Right cardiac atrium (tissue), 5 donors: Measurements from ENCODE around the gene IL33. TPM values are rescaled to one million over a fixed set of nuclear protein-coding genes. Genes with fewer than 3 reads are reported as not detected.
"Not testable (repeated sequence)": the region's sequence is repeated elsewhere in the genome, so short reads cannot be mapped to it uniquely, and the experiment has no call there.

Experiments used
- ATAC-seq, 2 donors: fragments of 200-7000 bp; cut with Tn5 transposase; one replicate each; pipeline versions ENCODE4 v1.8.0 to v1.9.1; 2020; ENCODE audit warnings: moderate library complexity in 2 of 2, mild to moderate bottlenecking in 1 of 2
- DNase-seq, 3 donors: peaks; one replicate each; pipeline ENCODE4 v3.0.0-alpha.2; 2020
- H3K27ac ChIP-seq: one replicate; pipeline ENCODE4 v1.5.1; 2013; ENCODE audit warnings: mild to moderate bottlenecking, low read length, control low read depth, moderate library complexity
- H3K27me3 ChIP-seq: one replicate; pipeline ENCODE4 v1.6.1; 2013; ENCODE audit not compliant: control insufficient read depth, insufficient read depth
- H3K4me1 ChIP-seq: one replicate; pipeline ENCODE4 v1.6.1; 2013; ENCODE audit warnings: low read length; ENCODE audit not compliant: control insufficient read depth, insufficient read depth
- H3K4me3 ChIP-seq: one replicate; pipeline ENCODE4 v1.5.1; 2013; ENCODE audit warnings: low read length, control low read depth
- H3K9me3 ChIP-seq: one replicate; pipeline ENCODE4 v1.6.1; 2013; ENCODE audit warnings: low read length; ENCODE audit not compliant: control insufficient read depth
- WGBS: extraction: QIAGEN DNeasy Blood & Tissue Kit; methylation state at CpG from one replicate; pipeline ENCODE4 v1.1.7; 2013; 5-methylcytosine and 5-hydroxymethylcytosine counted together
- intact Hi-C, 4 donors: fragments of 100-400 bp; cut with DNase I; formaldehyde crosslinking; loops; one replicate each; pipeline versions ENCODE4 v1.11.0 to v1.14.0; 2022 to 2023
- long read RNA-seq, 4 donors: library from polyadenylated mRNA; unstranded; transcript quantifications; one replicate each; pipeline ENCODE4 v2.0.0, GENCODE V29; 2020 to 2021
- polyA plus RNA-seq: library from polyadenylated mRNA; stranded (reverse); fragments of 200-250 nt; gene quantifications from one replicate; pipeline ENCODE4 v1.2.3, GENCODE V29; 2013
- total RNA-seq, 4 donors: library from RNA; stranded (reverse); fragmentation: NEBNext Ultra II Directional; extraction: Animal tissue kit (Norgen Biotek cat#: 25700); gene quantifications; one replicate each; pipeline ENCODE4 v1.2.1, GENCODE V29; 2021
- donor health status: healthy with polysubstance abuse.
- donor health status: DM: no; HTN: yes; CAD: no.
- donor health status: DM: no; HTN: no; CAD: no.
- donor health status: DM: no; HTN: yes; CAD: no; lungs with severe emphysema.
- donor health status: DM: yes; HTN: yes; CAD: no.

Gene IL33
- total RNA-seq = 10 to 100 TPM; 45.2 to 79.1 (median 57.0) TPM
- 42.0 TPM for polyA plus RNA-seq
- long read RNA-seq, donor 1, partial matches to known transcripts = 6 of 29 reads
- long read RNA-seq, donor 1, other reads (novel, unspliced or antisense) = 23 of 29 reads
- long read RNA-seq, donor 2, partial matches to known transcripts = 2 of 23 reads
- long read RNA-seq, donor 2, other reads (novel, unspliced or antisense) = 21 of 23 reads
- long read RNA-seq, donor 3, partial matches to known transcripts = 37 of 60 reads
- long read RNA-seq, donor 3, other reads (novel, unspliced or antisense) = 20 of 60 reads
- long read RNA-seq, donor 4, partial matches to known transcripts = 0 of 14 reads
- long read RNA-seq, donor 4, other reads (novel, unspliced or antisense) = 14 of 14 reads

- Histone ChIP-seq H3K9me3 (peaks cover 1% of the 10 kb centered on the region), H3K4me3 (peak within 1 kb of the TSS; percentile 77), H3K4me1 (peaks cover 2% of the 10 kb centered on the region), H3K27ac (peak within 1 kb of the TSS; percentile 74), H3K27me3 (no peaks in the 10 kb centered on the region)
- DNase-seq (no peak), ATAC-seq (peak; percentile 80 to 86)
- WGBS = 27% methylated on average over 3 of the region's 3 CpGs
- intact Hi-C loops = loop anchor here in 1 of 4 donors (10.0 kb wide), 1 partner anchor 59 kb away; no protein-coding TSS in a partner anchor
These were observed at the start of gene IL33 for GRCh38 chr9:6215562-6215961. Gene IL33, plus strand, starts transcription at chr9:6215807. Its CDS starts 25,888 bp downstream, at chr9:6241695.

GRCh38 chr9:6171667-6172066, 43.9 kb upstream of the IL33 start:
- Histone ChIP-seq H3K9me3 (peaks cover 2% of the 10 kb centered on the region), H3K27ac (no peak overlapping the region), H3K4me3 (no peak overlapping the region), H3K4me1 (no peaks in the 10 kb centered on the region), H3K27me3 (no peaks in the 10 kb centered on the region)
- intact Hi-C loops = no loop called here
- 10% methylated on average over 1 of the region's 1 CpG for whole genome bisulfite sequencing
- ATAC-seq (no peak), DNase-seq (no peak)

- ATAC-seq (no peak), DNase-seq (no peak)
- Histone ChIP-seq H3K27me3 (no peaks in the 10 kb centered on the region), H3K9me3 (peaks cover 2% of the 10 kb centered on the region), H3K4me1 (no peaks in the 10 kb centered on the region), H3K27ac (no peak overlapping the region), H3K4me3 (no peak overlapping the region)
- intact Hi-C loops = no loop called here
These were observed 41.7 kb upstream of the IL33 start for GRCh38 chr9:6173914-6174313.

- ATAC-seq, H3K4me1 ChIP-seq, H3K27me3 ChIP-seq, H3K9me3 ChIP-seq, intact Hi-C loops, H3K27ac ChIP-seq, DNase-seq, H3K4me3 ChIP-seq: not testable (repeated sequence)
- 90% methylated on average over 24 of the region's 31 CpGs for whole genome bisulfite sequencing
These were observed 32.9 kb upstream of the IL33 start for GRCh38 chr9:6182549-6183226.

- intact Hi-C loops = no loop called here
- WGBS = 95% methylated on average over 2 of the region's 2 CpGs
- H3K4me3 ChIP-seq = no peak overlapping the region
- DNase-seq (no peak), ATAC-seq (no peak)
- H3K27ac ChIP-seq = no peak overlapping the region
- no peaks in the 10 kb centered on the region for H3K27me3 ChIP-seq
- no peaks in the 10 kb centered on the region for H3K9me3 ChIP-seq
- H3K4me1 ChIP-seq = peaks cover 4% of the 10 kb centered on the region
These were observed 32.4 kb upstream of the IL33 start for GRCh38 chr9:6183227-6183551.

GRCh38 chr9:6183627-6184026, 32.0 kb upstream of the IL33 start:
- Histone ChIP-seq H3K27ac (no peak overlapping the region), H3K9me3 (no peaks in the 10 kb centered on the region), H3K27me3 (no peaks in the 10 kb centered on the region), H3K4me1 (peaks cover 4% of the 10 kb centered on the region), H3K4me3 (no peak overlapping the region)
- WGBS = 94% methylated on average over 1 of the region's 1 CpG
- DNase-seq (no peak), ATAC-seq (no peak)
- intact Hi-C loops = no loop called here

GRCh38 chr9:6184749-6185645, 30.6 kb upstream of the IL33 start:
- Histone ChIP-seq H3K27ac (no peak overlapping the region), H3K27me3 (no peaks in the 10 kb centered on the region), H3K9me3 (no peaks in the 10 kb centered on the region), H3K4me3 (no peak overlapping the region), H3K4me1 (peaks cover 4% of the 10 kb centered on the region)
- WGBS = 45% methylated on average over 5 of the region's 5 CpGs
- peak; percentile 65 to 70 for ATAC-seq
- intact Hi-C loops = no loop called here
- DNase-seq = peak; percentile 42 to 55 (median 44)

- Histone ChIP-seq H3K4me3 (no peak overlapping the region), H3K9me3 (no peaks in the 10 kb centered on the region), H3K27me3 (no peaks in the 10 kb centered on the region), H3K4me1 (peaks cover 4% of the 10 kb centered on the region), H3K27ac (no peak overlapping the region)
- DNase-seq (no peak), ATAC-seq (no peak)
- intact Hi-C loops = no loop called here
- WGBS = 63% methylated on average over 2 of the region's 2 CpGs
These were observed 28.9 kb upstream of the IL33 start for GRCh38 chr9:6186691-6187090.

GRCh38 chr9:6187272-6187671, 28.3 kb upstream of the IL33 start:
- Histone ChIP-seq H3K27me3 (no peaks in the 10 kb centered on the region), H3K27ac (no peak overlapping the region), H3K4me3 (no peak overlapping the region), H3K9me3 (no peaks in the 10 kb centered on the region), H3K4me1 (peaks cover 4% of the 10 kb centered on the region)
- intact Hi-C loops = no loop called here
- no peak for DNase-seq
- no peak for ATAC-seq

GRCh38 chr9:6188466-6188865, 27.1 kb upstream of the IL33 start:
- H3K27ac ChIP-seq = no peak overlapping the region
- DNase-seq (no peak), ATAC-seq (no peak)
- 19% methylated on average over 1 of the region's 1 CpG for WGBS
- no peaks in the 10 kb centered on the region for H3K9me3 ChIP-seq
- no peaks in the 10 kb centered on the region for H3K27me3 ChIP-seq
- intact Hi-C loops = no loop called here
- no peak overlapping the region for H3K4me3 ChIP-seq
- H3K4me1 ChIP-seq = peaks cover 4% of the 10 kb centered on the region

GRCh38 chr9:6188906-6189305, 26.7 kb upstream of the IL33 start:
- 88% methylated on average over 3 of the region's 3 CpGs for WGBS
- Histone ChIP-seq H3K4me3 (no peak overlapping the region), H3K27ac (no peak overlapping the region), H3K9me3 (no peaks in the 10 kb centered on the region), H3K4me1 (peaks cover 4% of the 10 kb centered on the region), H3K27me3 (no peaks in the 10 kb centered on the region)
- DNase-seq (no peak), ATAC-seq (no peak)
- intact Hi-C loops = no loop called here
